Endothelial cell (in vitro differentiated cells): Measurements from ENCODE around the gene SLMAP. TPM values are rescaled to one million over a fixed set of nuclear protein-coding genes. Genes with fewer than 3 reads are reported as not detected.

Experiments
- DNase-seq: peaks from one replicate; pipeline ENCODE4 v3.0.0; 2021; ENCODE audit warnings: low spot score
- H3K27ac Mint-ChIP-seq: one replicate; pipeline ENCODE4 v1.8.0; 2021; ENCODE audit warnings: mixed read lengths, inconsistent platforms; ENCODE audit not compliant: unreplicated experiment
- H3K27me3 Mint-ChIP-seq: one replicate; pipeline ENCODE4 v1.8.0; 2021; ENCODE audit warnings: mild to moderate bottlenecking, moderate library complexity, mixed read lengths, inconsistent platforms; ENCODE audit not compliant: unreplicated experiment
- H3K36me3 Mint-ChIP-seq: one replicate; pipeline ENCODE4 v1.8.0; 2021; ENCODE audit warnings: mild to moderate bottlenecking, low read depth, mixed read lengths, inconsistent platforms; ENCODE audit not compliant: unreplicated experiment
- H3K4me1 Mint-ChIP-seq: one replicate; pipeline ENCODE4 v1.8.0; 2021; ENCODE audit warnings: mild to moderate bottlenecking, mixed read lengths, inconsistent platforms; ENCODE audit not compliant: unreplicated experiment
- H3K4me3 Mint-ChIP-seq: one replicate; pipeline ENCODE4 v1.8.0; 2021; ENCODE audit warnings: mild to moderate bottlenecking, mixed read lengths, inconsistent platforms; ENCODE audit not compliant: unreplicated experiment
- H3K9me3 Mint-ChIP-seq: one replicate; pipeline ENCODE4 v1.8.0; 2021; ENCODE audit warnings: mixed read lengths, inconsistent platforms; ENCODE audit not compliant: unreplicated experiment
- CTCF ChIP-seq: fragments of 200-600 bp; sonication (generic); IDR thresholded peaks from one replicate; pipeline ENCODE4 v1.5.0; 2021; ENCODE audit warnings: antibody characterized with exemption; ENCODE audit not compliant: unreplicated experiment
- total RNA-seq: library from RNA; stranded (reverse); fragmentation: NEBNext Ultra II Directional; extraction: Animal tissue kit (Norgen Biotek cat#: 25700); gene quantifications from one replicate; pipeline ENCODE4 v1.2.1, GENCODE V29; 2021; ENCODE audit not compliant: unreplicated experiment

Gene SLMAP
- total RNA-seq, 1 donor from 2014 or later, result 45.7 TPM

GRCh38 chr3:57957824-57958223, 201.7 kb downstream of the SLMAP start:
- Mint-ChIP-seq H3K4me1 (peaks cover 30% of the 10 kb centered on the region), H3K4me3 (no peak overlapping the region), H3K27me3 (peaks cover 3% of the 10 kb centered on the region), H3K27ac (no peak overlapping the region), H3K9me3 (no peaks in the 10 kb centered on the region), H3K36me3 (peaks cover 4% of the 10 kb centered on the region)
- no peak for TF ChIP-seq CTCF
- DNase-seq, result no peak

- H3K9me3 Mint-ChIP-seq, result no peaks in the 10 kb centered on the region
- H3K4me3 Mint-ChIP-seq, result peak overlapping the region; percentile 52
- no peak for DNase-seq
- H3K4me1 Mint-ChIP-seq, result peaks cover 26% of the 10 kb centered on the region
- H3K27me3 Mint-ChIP-seq, result peaks cover 5% of the 10 kb centered on the region
- H3K36me3 Mint-ChIP-seq, result peaks cover 4% of the 10 kb centered on the region
- TF ChIP-seq CTCF, result no peak
- no peak overlapping the region for H3K27ac Mint-ChIP-seq
These were observed 202.7 kb downstream of the SLMAP start for GRCh38 chr3:57958642-57959422.

- Mint-ChIP-seq H3K9me3 (no peaks in the 10 kb centered on the region), H3K4me1 (peaks cover 21% of the 10 kb centered on the region), H3K27ac (no peak overlapping the region), H3K36me3 (peaks cover 4% of the 10 kb centered on the region), H3K4me3 (peak overlapping the region; percentile 52), H3K27me3 (peaks cover 3% of the 10 kb centered on the region)
- TF ChIP-seq CTCF, result no peak
- no peak for DNase-seq
These were observed 203.5 kb downstream of the SLMAP start for GRCh38 chr3:57959423-57960173.

GRCh38 chr3:57960174-57960505, 204.0 kb downstream of the SLMAP start:
- Mint-ChIP-seq H3K4me3 (no peak overlapping the region), H3K27me3 (peaks cover 3% of the 10 kb centered on the region), H3K4me1 (peaks cover 21% of the 10 kb centered on the region), H3K36me3 (peaks cover 4% of the 10 kb centered on the region), H3K9me3 (no peaks in the 10 kb centered on the region), H3K27ac (no peak overlapping the region)
- DNase-seq, result no peak
- TF ChIP-seq CTCF, result no peak

GRCh38 chr3:57961177-57961827, 205.2 kb downstream of the SLMAP start:
- H3K4me3 Mint-ChIP-seq, result no peak overlapping the region
- TF ChIP-seq CTCF, result no peak
- peaks cover 19% of the 10 kb centered on the region for H3K4me1 Mint-ChIP-seq

More at GRCh38 chr3:57961177-57961827, 205.2 kb downstream of the SLMAP start:
- Mint-ChIP-seq H3K9me3 (no peaks in the 10 kb centered on the region), H3K27ac (no peak overlapping the region), H3K36me3 (peaks cover 4% of the 10 kb centered on the region), H3K27me3 (peaks cover 3% of the 10 kb centered on the region)
- no peak for DNase-seq
